Hepatocyte (in vitro differentiated cells): Measurements from ENCODE around the gene RALB.

Source experiments
- CTCF ChIP-seq: fragments of 200-600 bp; sonication (generic); IDR thresholded peaks from 2 replicates; pipeline ENCODE4 v1.5.1; 2016; ENCODE audit warnings: antibody characterized with exemption, mild to moderate bottlenecking; ENCODE audit not compliant: poor library complexity
- EZH2 ChIP-seq: fragments of 200-600 bp; sonication (generic); IDR thresholded peaks from 2 replicates; pipeline ENCODE4 v1.6.1; 2016; ENCODE audit warnings: antibody characterized with exemption, mild to moderate bottlenecking, borderline replicate concordance
- EZH2phosphoT487 ChIP-seq: fragments of 200-600 bp; sonication (generic); IDR thresholded peaks from one replicate; pipeline ENCODE4 v1.6.1; 2018; ENCODE audit warnings: antibody characterized with exemption, mild to moderate bottlenecking, low read depth, moderate library complexity; ENCODE audit not compliant: unreplicated experiment, severe bottlenecking

- TF ChIP-seq CTCF (no peak), EZH2 (no peak), EZH2phosphoT487 (no peak)
Measured at GRCh38 chr2:120326066-120326465, 73.4 kb downstream of the RALB start.
